Left cardiac atrium (tissue), 4 donors: ENCODE measurements around the gene BNIP3. TPM values are rescaled to one million over a fixed set of nuclear protein-coding genes. Genes with fewer than 3 reads are reported as not detected.

Source experiments
- ATAC-seq, 2 donors: fragments of 200-7000 bp; cut with Tn5 transposase; one replicate each; pipeline ENCODE4 v1.9.1; 2020; ENCODE audit warnings: mild to moderate bottlenecking in 2 of 2, moderate library complexity in 2 of 2
- DNase-seq: peaks from one replicate; pipeline ENCODE4 v3.0.0-alpha.2; 2020
- intact Hi-C, 2 donors: fragments of 100-400 bp; cut with DNase I; formaldehyde crosslinking; loops; one replicate each; pipeline versions ENCODE4 v1.14.1 to v1.15.1; 2022 to 2023
- total RNA-seq, 2 donors: library from RNA; stranded (reverse); fragmentation: NEBNext Ultra II Directional; extraction: Animal tissue kit (Norgen Biotek cat#: 25700); gene quantifications; one replicate each; pipeline ENCODE4 v1.2.1, GENCODE V29; 2021
- donor health status: DM: no; HTN: yes; CAD: no.
- donor health status: DM: no; HTN: yes; CAD: no; lungs with severe emphysema.
- donor health status: DM: yes; HTN: yes; CAD: no.
- donor health status: Dilated cardiomyopathy.

Gene BNIP3
- total RNA-seq, 2 donors from 2014 or later = 67.1 to 87.1 TPM

- DNase-seq = peak; percentile 35
- intact Hi-C loops = no loop called here
- no peak for ATAC-seq
These were observed 828 bp downstream of the BNIP3 start for GRCh38 chr10:131980761-131981428.

- intact Hi-C loops = no loop called here
- no peak for DNase-seq
- no peak for ATAC-seq
These were observed 1.4 kb downstream of the BNIP3 start for GRCh38 chr10:131980321-131980720.

GRCh38 chr10:131979821-131980270 lies 1.9 kb downstream of the BNIP3 start:
- intact Hi-C loops = loop anchor here in 1 of 2 donors (5.0 kb wide), 1 partner anchor 42 kb away; no protein-coding TSS in a partner anchor
- DNase-seq = peak; percentile 64
- ATAC-seq = peak in 1 of 2 donors; percentile 25

GRCh38 chr10:131979336-131979735 lies 2.4 kb downstream of the BNIP3 start:
- ATAC-seq (no peak), DNase-seq (no peak)
- intact Hi-C loops = loop anchor here in 1 of 2 donors (5.0 kb wide), 1 partner anchor 43 kb away; no protein-coding TSS in a partner anchor

- no peak for DNase-seq
- intact Hi-C loops = loop anchor here in 1 of 2 donors (5.0 kb wide), 1 partner anchor 43 kb away; no protein-coding TSS in a partner anchor
These were observed 2.9 kb downstream of the BNIP3 start for GRCh38 chr10:131978851-131979250.

GRCh38 chr10:131978366-131978765 lies 3.4 kb downstream of the BNIP3 start:
- intact Hi-C loops = loop anchor here in 1 of 2 donors (5.0 kb wide), 1 partner anchor 44 kb away; no protein-coding TSS in a partner anchor
- ATAC-seq (no peak), DNase-seq (no peak)

More at GRCh38 chr10:131978851-131979250, 2.9 kb downstream of the BNIP3 start:
- no peak for ATAC-seq

GRCh38 chr10:131977323-131978096 lies 4.2 kb downstream of the BNIP3 start:
- intact Hi-C loops = loop anchor here in 1 of 2 donors (5.0 kb wide), 1 partner anchor 45 kb away; no protein-coding TSS in a partner anchor
- no peak for ATAC-seq
- no peak for DNase-seq

- ATAC-seq (no peak), DNase-seq (no peak)
- intact Hi-C loops = loop anchor here in 1 of 2 donors (5.0 kb wide), 1 partner anchor 47 kb away; no protein-coding TSS in a partner anchor
These were observed 5.9 kb downstream of the BNIP3 start for GRCh38 chr10:131975796-131976195.

- ATAC-seq (no peak), DNase-seq (no peak)
- intact Hi-C loops = loop anchor here in 1 of 2 donors (5.0 kb wide), 1 partner anchor 47 kb away; no protein-coding TSS in a partner anchor
These were observed 6.7 kb downstream of the BNIP3 start for GRCh38 chr10:131975003-131975402.

- DNase-seq (no peak), ATAC-seq (no peak)
- intact Hi-C loops = loop anchor here in 1 of 2 donors (5.0 kb wide), 1 partner anchor 72 kb away; the partner anchor contains the start of gene PPP2R2D
These were observed 7.5 kb downstream of the BNIP3 start for GRCh38 chr10:131974034-131974817.

GRCh38 chr10:131973160-131973951 lies 8.4 kb downstream of the BNIP3 start:
- peak; percentile 21 to 31 for ATAC-seq
- intact Hi-C loops = loop anchor here in 1 of 2 donors (5.0 kb wide), 1 partner anchor 71 kb away; the partner anchor contains the start of gene PPP2R2D
- no peak for DNase-seq

GRCh38 chr10:131972474-131973071 lies 9.2 kb downstream of the BNIP3 start:
- ATAC-seq (peak; percentile 76 to 83), DNase-seq (peak; percentile 72)
- intact Hi-C loops = loop anchor here in 1 of 2 donors (5.0 kb wide), 1 partner anchor 70 kb away; the partner anchor contains the start of gene PPP2R2D

- no peak for DNase-seq
- no peak for ATAC-seq
- intact Hi-C loops = loop anchor here in 1 of 2 donors (5.0 kb wide), 1 partner anchor 69 kb away; the partner anchor contains the start of gene PPP2R2D
These were observed 10.1 kb downstream of the BNIP3 start for GRCh38 chr10:131971591-131971990.

- intact Hi-C loops = loop anchor here in 1 of 2 donors (5.0 kb wide), 1 partner anchor 69 kb away; the partner anchor contains the start of gene PPP2R2D
- DNase-seq (no peak), ATAC-seq (no peak)
These were observed 10.8 kb downstream of the BNIP3 start for GRCh38 chr10:131970946-131971345.

GRCh38 chr10:131968949-131969348 lies 12.8 kb downstream of the BNIP3 start:
- DNase-seq = no peak
- no peak for ATAC-seq
- intact Hi-C loops = no loop called here

- ATAC-seq = no peak
- intact Hi-C loops = no loop called here
- DNase-seq = no peak
These were observed 17.4 kb downstream of the BNIP3 start for GRCh38 chr10:131964298-131964697.

GRCh38 chr10:131963811-131964210 lies 17.9 kb downstream of the BNIP3 start:
- intact Hi-C loops = no loop called here
- ATAC-seq = no peak
- DNase-seq = no peak
